ENCODE data around the gene TULP1. TPM values are rescaled to one million over a fixed set of nuclear protein-coding genes. Genes with fewer than 3 reads are reported as not detected.

Gene TULP1
- total RNA-seq, 1 experiment from 2014 or later = not detected

- ATAC-seq (no peak), DNase-seq (ENCODE audit: low read depth, low spot score) (no peak)
- Histone ChIP-seq H3K27ac (ENCODE audit: low read depth, low read length) (no peak overlapping the region), H3K9me2 (ENCODE audit: insufficient read depth) (no peaks in the 10 kb centered on the region), H3K36me3 (ENCODE audit: control insufficient read depth in 1 of 2, insufficient read depth in 2 of 2, low read length in 2 of 2) (no peaks in the 10 kb centered on the region), H2AFZ (ENCODE audit: low read depth, low read length, poor library complexity, severe bottlenecking) (no peak overlapping the region), H3K9ac (ENCODE audit: low read length) (no peak overlapping the region), H3K4me3 (replicated peaks in 1 of 2; ENCODE audit: low read depth in 1 of 2, low read length in 2 of 2) (no peak overlapping the region), H3K79me2 (ENCODE audit: insufficient read depth, low read length) (no peaks in the 10 kb centered on the region), H3K9me3 (ENCODE audit: control insufficient read depth in 1 of 2, insufficient read depth in 1 of 2, low read depth in 1 of 2, low read length in 2 of 2) (no peaks in the 10 kb centered on the region), H3K4me2 (ENCODE audit: low read length) (no peak overlapping the region), H3K4me1 (ENCODE audit: control insufficient read depth in 1 of 2, insufficient read depth in 2 of 2, low read length in 2 of 2) (no peaks in the 10 kb centered on the region), H4K20me1 (ENCODE audit: insufficient read depth) (no peaks in the 10 kb centered on the region), H3K27me3 (ENCODE audit: insufficient read depth, low read length) (no peaks in the 10 kb centered on the region)
- ChIA-PET CTCF (no interaction called here), RAD21 (ENCODE audit: low non-redundant PET in 1 of 2, low total read pairs in 2 of 2, uncharacterized antibody in 2 of 2, unreplicated experiment in 2 of 2) (no interaction called here), POLR2A (no interaction called here)
- intact Hi-C loops (cut with micrococcal nuclease) = no loop called here
- TF ChIP-seq SIN3A (IDR thresholded peaks at IDR 0.05; ENCODE audit: low read depth) = no peak
- TF ChIP-seq ZBTB33 (IDR thresholded peaks at IDR 0.05; ENCODE audit: extremely low read depth, insufficient replicate concordance, low read length) = no peak
- no peak for TF ChIP-seq SP1 (IDR thresholded peaks at IDR 0.05; ENCODE audit: low read depth)
- no peak for TF ChIP-seq POLR2A (IDR thresholded peaks at IDR 0.05; ENCODE audit: borderline replicate concordance, extremely low read depth, insufficient read depth, insufficient read length)
- TF ChIP-seq POLR2AphosphoS5 (IDR thresholded peaks at IDR 0.05; ENCODE audit: low read depth, low read length) = no peak
- no peak for TF ChIP-seq ZNF274 (IDR thresholded peaks at IDR 0.05; ENCODE audit: low read depth, low read length)
- BruUV-seq (replicated peaks) = no TSS peak
These were observed 1.1 kb downstream of the TULP1 start for GRCh38 chr6:35511562-35511941.

GRCh38 chr6:35510916-35511561, 1.7 kb downstream of the TULP1 start:
- intact Hi-C loops (cut with micrococcal nuclease) = no loop called here
- H3K4me2 ChIP-seq (ENCODE audit: low read length) = no peak overlapping the region
- H3K79me2 ChIP-seq (ENCODE audit: insufficient read depth, low read length) = no peaks in the 10 kb centered on the region
- no peaks in the 10 kb centered on the region for H4K20me1 ChIP-seq (ENCODE audit: insufficient read depth)
- ChIA-PET POLR2A (no interaction called here), CTCF (no interaction called here), RAD21 (ENCODE audit: low non-redundant PET in 1 of 2, low total read pairs in 2 of 2, uncharacterized antibody in 2 of 2, unreplicated experiment in 2 of 2) (no interaction called here)
- H3K4me3 ChIP-seq (replicated peaks in 1 of 2; ENCODE audit: low read depth in 1 of 2, low read length in 2 of 2) = no peak overlapping the region
- no peak overlapping the region for H3K27ac ChIP-seq (ENCODE audit: low read depth, low read length)
- ATAC-seq = no peak
- no peak overlapping the region for H2AFZ ChIP-seq (ENCODE audit: low read depth, low read length, poor library complexity, severe bottlenecking)
- no peaks in the 10 kb centered on the region for H3K27me3 ChIP-seq (ENCODE audit: insufficient read depth, low read length)
- DNase-seq (ENCODE audit: low read depth, low spot score) = no peak
- no peaks in the 10 kb centered on the region for H3K4me1 ChIP-seq (ENCODE audit: control insufficient read depth in 1 of 2, insufficient read depth in 2 of 2, low read length in 2 of 2)
- no peaks in the 10 kb centered on the region for H3K9me3 ChIP-seq (ENCODE audit: control insufficient read depth in 1 of 2, insufficient read depth in 1 of 2, low read depth in 1 of 2, low read length in 2 of 2)
- H3K36me3 ChIP-seq (ENCODE audit: control insufficient read depth in 1 of 2, insufficient read depth in 2 of 2, low read length in 2 of 2) = no peaks in the 10 kb centered on the region
- no peak overlapping the region for H3K9ac ChIP-seq (ENCODE audit: low read length)
- H3K9me2 ChIP-seq (ENCODE audit: insufficient read depth) = no peaks in the 10 kb centered on the region
- no TSS peak for BruUV-seq (replicated peaks)
- TF ChIP-seq CTCF (IDR thresholded peaks at IDR 0.05 in 2 of 3, conservative IDR thresholded peaks at IDR 0.05 in 1 of 3; ENCODE audit: borderline replicate concordance in 1 of 3, insufficient read depth in 1 of 3, low read depth in 2 of 3, low read length in 2 of 3) (no peak), ELF1 (IDR thresholded peaks at IDR 0.05; ENCODE audit: borderline replicate concordance, low read depth) (no peak), CEBPB (IDR thresholded peaks at IDR 0.05; ENCODE audit: low read depth) (no peak), YY1 (IDR thresholded peaks at IDR 0.05; ENCODE audit: extremely low read depth, insufficient replicate concordance, low read depth, low read length) (no peak), TCF7L2 (IDR thresholded peaks at IDR 0.05; ENCODE audit: borderline replicate concordance, extremely low read depth, insufficient read depth, insufficient read length) (no peak), EGR1 (IDR thresholded peaks at IDR 0.05; ENCODE audit: low read depth) (no peak), POLR2A (IDR thresholded peaks at IDR 0.05; ENCODE audit: borderline replicate concordance, extremely low read depth, insufficient read depth, insufficient read length) (no peak), SRF (IDR thresholded peaks at IDR 0.05; ENCODE audit: low read depth) (no peak), MAX (IDR thresholded peaks at IDR 0.05) (no peak)

Measured in HCT116 (cell line).